ENCODE measurements around the gene WNT10A.

- no peak for TF ChIP-seq ZNF530 (tag by site-specific recombination; IDR thresholded peaks at IDR 0.05; ENCODE audit: low read depth)
- no peak for TF ChIP-seq ZNF423 (tag by site-specific recombination; IDR thresholded peaks at IDR 0.05)
- no peak for TF ChIP-seq ZNF561 (tag by site-specific recombination; IDR thresholded peaks at IDR 0.05; ENCODE audit: borderline replicate concordance)
- no peak for TF ChIP-seq ZNF121 (tag by site-specific recombination; IDR thresholded peaks at IDR 0.05)
- TF ChIP-seq ZSCAN4 (tag by site-specific recombination; IDR thresholded peaks at IDR 0.05) = no peak
Observed at GRCh38 chr2:218884519-218884918, 3.9 kb downstream of the WNT10A start.
